AG09309 (cell line): ENCODE results near the gene MTCH1.
A peak's percentile ranks its signal among the peaks of the same experiment; 100 is the strongest.

Source experiments
- DNase-seq: peaks from one replicate; pipeline ENCODE4 v3.0.0-alpha.2; 2010; ENCODE audit warnings: low read depth
- H3K4me3 ChIP-seq: 2 replicates; pipeline ENCODE4 v1.5.1; 2011; ENCODE audit warnings: mild to moderate bottlenecking, low read depth, low read length, moderate library complexity; ENCODE audit not compliant: control insufficient read depth
- TF ChIP-seq, protein P1 (sequence below): IDR thresholded peaks from 2 replicates; pipeline ENCODE4 v1.5.1; 2011; ENCODE audit warnings: mild to moderate bottlenecking, low read depth, low read length, inconsistent platforms; ENCODE audit not compliant: insufficient read depth, control insufficient read depth; ENCODE audit errors: missing control alignments

Gene MTCH1

GRCh38 chr6:36926708-36927513, 59.1 kb downstream of the MTCH1 start:
- H3K4me3 ChIP-seq: no peak overlapping the region
- TF ChIP-seq, protein P1, sequence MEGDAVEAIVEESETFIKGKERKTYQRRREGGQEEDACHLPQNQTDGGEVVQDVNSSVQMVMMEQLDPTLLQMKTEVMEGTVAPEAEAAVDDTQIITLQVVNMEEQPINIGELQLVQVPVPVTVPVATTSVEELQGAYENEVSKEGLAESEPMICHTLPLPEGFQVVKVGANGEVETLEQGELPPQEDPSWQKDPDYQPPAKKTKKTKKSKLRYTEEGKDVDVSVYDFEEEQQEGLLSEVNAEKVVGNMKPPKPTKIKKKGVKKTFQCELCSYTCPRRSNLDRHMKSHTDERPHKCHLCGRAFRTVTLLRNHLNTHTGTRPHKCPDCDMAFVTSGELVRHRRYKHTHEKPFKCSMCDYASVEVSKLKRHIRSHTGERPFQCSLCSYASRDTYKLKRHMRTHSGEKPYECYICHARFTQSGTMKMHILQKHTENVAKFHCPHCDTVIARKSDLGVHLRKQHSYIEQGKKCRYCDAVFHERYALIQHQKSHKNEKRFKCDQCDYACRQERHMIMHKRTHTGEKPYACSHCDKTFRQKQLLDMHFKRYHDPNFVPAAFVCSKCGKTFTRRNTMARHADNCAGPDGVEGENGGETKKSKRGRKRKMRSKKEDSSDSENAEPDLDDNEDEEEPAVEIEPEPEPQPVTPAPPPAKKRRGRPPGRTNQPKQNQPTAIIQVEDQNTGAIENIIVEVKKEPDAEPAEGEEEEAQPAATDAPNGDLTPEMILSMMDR: no peak
- no peak for DNase-seq

DNA sequence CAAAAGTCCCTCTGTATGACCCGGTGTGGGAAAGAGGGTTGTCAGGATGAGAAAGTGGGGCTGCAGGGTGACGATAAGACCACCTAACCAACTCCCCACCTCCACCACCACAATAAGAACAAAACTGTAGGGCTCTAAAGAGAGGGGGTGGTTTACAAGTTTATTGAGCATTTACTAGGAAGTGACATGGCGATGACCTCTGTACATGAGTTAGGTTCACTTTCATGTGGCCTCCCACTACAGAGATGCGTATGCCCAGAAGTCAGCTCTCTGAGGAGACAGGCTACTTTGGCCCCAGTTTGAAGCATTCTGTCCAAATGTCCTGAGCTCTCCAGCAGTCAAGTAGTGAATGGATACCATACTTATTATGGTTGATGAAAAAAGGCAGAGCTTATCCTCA, 60.2 kb downstream of the MTCH1 start:
- DNase-seq: no peak
- TF ChIP-seq, protein P1: no peak
- H3K4me3 ChIP-seq: no peak overlapping the region

DNA sequence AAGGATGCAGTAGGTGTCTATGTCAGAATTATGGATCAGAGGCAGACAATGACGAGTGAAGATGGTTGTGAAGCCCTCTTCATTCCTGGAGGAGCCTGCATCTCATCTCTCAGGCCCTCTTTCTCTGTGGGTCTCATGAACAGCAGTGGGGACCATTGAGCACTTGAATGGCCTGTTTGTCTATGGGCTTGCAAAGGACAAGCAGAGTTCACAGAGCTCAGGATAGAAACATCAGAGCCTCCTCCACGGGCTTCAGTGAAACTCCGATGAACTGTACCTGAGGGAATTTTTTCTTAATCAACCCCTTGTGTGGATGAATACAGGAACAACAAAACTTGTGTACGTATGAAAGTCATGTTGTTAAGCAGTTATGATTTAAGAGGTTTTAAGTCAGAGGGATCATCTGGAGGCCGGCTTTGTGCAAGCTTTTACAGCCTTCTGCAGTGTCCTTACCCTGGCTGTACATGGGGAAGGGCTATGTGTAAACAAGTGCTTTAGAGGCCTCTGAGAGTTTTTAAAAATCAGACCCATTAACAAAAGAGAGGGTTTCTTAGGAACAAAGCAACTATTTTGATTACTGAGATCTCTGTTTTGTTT, 61.1 kb downstream of the MTCH1 start:
- DNase-seq: no peak
- no peak overlapping the region for H3K4me3 ChIP-seq
- TF ChIP-seq, protein P1: no peak

GRCh38 chr6:36924131-36924530, 61.9 kb downstream of the MTCH1 start:
- TF ChIP-seq, protein P1: no peak

GRCh38 chr6:36920546-36920945, 65.5 kb downstream of the MTCH1 start:
- H3K4me3 ChIP-seq: no peak overlapping the region
- TF ChIP-seq, protein P1: no peak
- DNase-seq: peak; percentile 38

More at GRCh38 chr6:36924131-36924530, 61.9 kb downstream of the MTCH1 start:
- DNase-seq: no peak
- H3K4me3 ChIP-seq: no peak overlapping the region

DNA sequence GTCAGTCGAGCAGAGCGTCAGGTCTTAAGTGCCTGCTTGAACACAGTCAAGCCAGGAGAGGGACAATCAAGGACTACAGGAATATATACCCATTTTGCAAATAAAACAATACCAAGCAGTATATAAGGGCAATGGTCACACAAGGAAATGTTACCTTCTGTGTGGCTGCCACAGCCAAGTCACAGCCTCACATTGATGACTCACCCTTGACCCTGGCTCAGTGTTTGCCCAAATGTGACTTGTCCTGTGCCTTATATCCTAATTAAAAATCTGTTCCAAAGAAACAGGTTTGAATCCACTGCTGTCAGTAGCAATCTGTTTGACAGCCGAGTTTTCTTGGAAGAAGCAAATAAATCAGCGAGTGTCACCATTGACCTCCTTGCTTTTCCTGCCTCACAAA, 65.9 kb downstream of the MTCH1 start:
- H3K4me3 ChIP-seq: no peak overlapping the region
- TF ChIP-seq, protein P1: no peak
- no peak for DNase-seq
